GM19193 (cell line): ENCODE results near the gene GMDS.

Experiments used
- POLR2A ChIP-seq: IDR thresholded peaks from 4 replicates; pipeline ENCODE4 v1.6.1; 2011; ENCODE audit not compliant: insufficient read depth, insufficient read length; ENCODE audit errors: extremely low read depth

GMDS gene

GRCh38 chr6:1786455-1787453 is 458.7 kb downstream of the GMDS start:
- TF ChIP-seq POLR2A, result no peak

GRCh38 chr6:1784422-1784884 is 461.0 kb downstream of the GMDS start:
- no peak for TF ChIP-seq POLR2A

GRCh38 chr6:1781817-1782184 is 463.6 kb downstream of the GMDS start:
- TF ChIP-seq POLR2A, result no peak

- TF ChIP-seq POLR2A, result no peak
These were observed 464.1 kb downstream of the GMDS start for GRCh38 chr6:1781152-1781816.

- no peak for TF ChIP-seq POLR2A
These were observed 465.0 kb downstream of the GMDS start for GRCh38 chr6:1780251-1780867.

- TF ChIP-seq POLR2A, result no peak
These were observed 466.6 kb downstream of the GMDS start for GRCh38 chr6:1778686-1779235.

- TF ChIP-seq POLR2A, result no peak
These were observed 467.3 kb downstream of the GMDS start for GRCh38 chr6:1777921-1778685.

GRCh38 chr6:1775441-1775840 is 470.0 kb downstream of the GMDS start:
- TF ChIP-seq POLR2A, result no peak

GRCh38 chr6:1774226-1774915 is 471.0 kb downstream of the GMDS start:
- TF ChIP-seq POLR2A, result no peak

- TF ChIP-seq POLR2A, result no peak
These were observed 471.7 kb downstream of the GMDS start for GRCh38 chr6:1773700-1774099.

- TF ChIP-seq POLR2A, result no peak
These were observed 474.3 kb downstream of the GMDS start for GRCh38 chr6:1770968-1771723.

- no peak for TF ChIP-seq POLR2A
These were observed 475.0 kb downstream of the GMDS start for GRCh38 chr6:1770435-1770843.
